ENCODE results near the gene SYNJ2.
A peak's percentile ranks its signal among the peaks of the same experiment; 100 is the strongest.

Gene SYNJ2

DNA sequence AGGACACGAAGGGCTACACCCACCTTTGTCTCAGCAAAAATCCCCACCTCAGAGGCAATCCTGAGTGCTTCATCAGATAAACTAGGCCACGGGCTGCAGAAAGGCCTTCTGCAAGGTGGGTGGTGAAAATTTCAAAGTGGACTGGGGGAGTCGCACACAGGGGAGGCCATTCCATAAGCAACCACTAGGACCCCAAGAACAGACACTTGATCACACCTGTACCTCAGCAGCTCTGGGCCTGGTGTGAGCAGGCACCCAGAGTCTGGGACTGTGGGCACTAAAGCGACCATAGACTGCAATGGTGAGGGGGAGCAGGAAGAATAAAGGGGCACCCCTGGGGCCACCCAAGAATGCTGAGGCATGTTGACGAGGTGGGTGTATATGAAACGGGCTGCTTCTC lies 133.8 kb downstream of the SYNJ2 start:
- TF ChIP-seq, protein P1, sequence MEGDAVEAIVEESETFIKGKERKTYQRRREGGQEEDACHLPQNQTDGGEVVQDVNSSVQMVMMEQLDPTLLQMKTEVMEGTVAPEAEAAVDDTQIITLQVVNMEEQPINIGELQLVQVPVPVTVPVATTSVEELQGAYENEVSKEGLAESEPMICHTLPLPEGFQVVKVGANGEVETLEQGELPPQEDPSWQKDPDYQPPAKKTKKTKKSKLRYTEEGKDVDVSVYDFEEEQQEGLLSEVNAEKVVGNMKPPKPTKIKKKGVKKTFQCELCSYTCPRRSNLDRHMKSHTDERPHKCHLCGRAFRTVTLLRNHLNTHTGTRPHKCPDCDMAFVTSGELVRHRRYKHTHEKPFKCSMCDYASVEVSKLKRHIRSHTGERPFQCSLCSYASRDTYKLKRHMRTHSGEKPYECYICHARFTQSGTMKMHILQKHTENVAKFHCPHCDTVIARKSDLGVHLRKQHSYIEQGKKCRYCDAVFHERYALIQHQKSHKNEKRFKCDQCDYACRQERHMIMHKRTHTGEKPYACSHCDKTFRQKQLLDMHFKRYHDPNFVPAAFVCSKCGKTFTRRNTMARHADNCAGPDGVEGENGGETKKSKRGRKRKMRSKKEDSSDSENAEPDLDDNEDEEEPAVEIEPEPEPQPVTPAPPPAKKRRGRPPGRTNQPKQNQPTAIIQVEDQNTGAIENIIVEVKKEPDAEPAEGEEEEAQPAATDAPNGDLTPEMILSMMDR (IDR thresholded peaks at IDR 0.05; ENCODE audit: extremely low read depth, missing control alignments) = no peak

DNA sequence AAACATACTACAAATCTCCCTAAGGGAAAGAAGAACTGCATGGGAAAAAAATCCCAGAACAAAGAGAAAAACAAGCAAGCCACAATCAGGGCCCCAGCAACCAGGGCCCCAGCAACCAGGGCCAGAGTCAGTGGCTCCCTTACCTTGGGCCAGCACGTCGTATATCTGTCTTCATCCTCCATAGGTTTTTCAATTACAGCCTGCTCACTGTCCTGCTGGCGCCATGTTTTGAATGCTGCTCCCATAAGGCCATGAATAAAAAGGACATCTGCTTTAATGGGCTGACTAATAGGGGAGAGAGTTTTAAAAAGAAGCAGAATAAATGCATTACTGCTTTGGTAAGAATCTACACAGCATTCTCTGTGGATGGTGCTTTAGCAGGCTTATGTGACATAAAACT lies 137.2 kb downstream of the SYNJ2 start:
- TF ChIP-seq, protein P1 (IDR thresholded peaks at IDR 0.05; ENCODE audit: extremely low read depth, missing control alignments) = no peak
- no peak for DNase-seq (ENCODE audit: low spot score)

More for the DNA sequence above, 133.8 kb downstream of the SYNJ2 start:
- DNase-seq (ENCODE audit: low spot score) = no peak

DNA sequence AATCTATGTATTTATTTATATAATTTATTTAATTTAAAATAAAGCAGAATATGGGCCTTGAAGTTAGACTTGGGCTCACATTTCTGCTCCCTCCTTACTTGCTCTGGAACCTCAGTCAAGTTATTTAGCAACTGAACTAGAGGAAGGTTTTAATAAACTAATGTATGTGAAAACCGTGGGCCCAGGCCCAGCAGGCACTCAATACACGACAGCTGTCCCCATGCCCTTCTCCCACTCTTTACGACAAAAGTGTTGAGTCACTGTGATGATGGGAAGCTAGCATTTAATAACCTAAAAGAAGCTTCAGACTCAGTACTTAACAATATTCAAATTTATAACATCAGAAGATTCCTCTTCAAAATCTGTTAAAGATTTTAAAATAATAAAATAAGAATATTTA lies 139.7 kb downstream of the SYNJ2 start:
- TF ChIP-seq, protein P1 (IDR thresholded peaks at IDR 0.05; ENCODE audit: extremely low read depth, missing control alignments) = no peak
- DNase-seq (ENCODE audit: low spot score) = no peak

DNA sequence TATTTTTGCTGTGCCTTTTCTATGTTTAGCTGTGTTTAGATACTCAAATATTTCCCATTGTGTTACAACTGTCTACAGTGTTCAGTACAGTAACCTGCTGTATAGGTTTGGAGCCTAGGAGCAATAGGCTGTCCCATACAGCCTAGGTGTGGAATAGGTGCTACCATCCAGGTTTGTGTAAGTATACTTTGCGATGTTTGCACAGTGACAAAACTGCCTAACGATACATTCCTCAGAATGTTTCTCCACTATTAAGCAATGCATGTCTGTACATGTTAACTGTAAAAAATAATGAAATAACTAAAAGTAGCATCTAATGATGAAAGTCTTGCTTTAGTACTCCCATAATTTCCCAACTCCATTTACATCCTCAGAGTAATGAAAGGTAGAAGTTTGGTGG lies 140.4 kb downstream of the SYNJ2 start:
- no peak for DNase-seq (ENCODE audit: low spot score)
- TF ChIP-seq, protein P1 (IDR thresholded peaks at IDR 0.05; ENCODE audit: extremely low read depth, missing control alignments) = no peak

DNA sequence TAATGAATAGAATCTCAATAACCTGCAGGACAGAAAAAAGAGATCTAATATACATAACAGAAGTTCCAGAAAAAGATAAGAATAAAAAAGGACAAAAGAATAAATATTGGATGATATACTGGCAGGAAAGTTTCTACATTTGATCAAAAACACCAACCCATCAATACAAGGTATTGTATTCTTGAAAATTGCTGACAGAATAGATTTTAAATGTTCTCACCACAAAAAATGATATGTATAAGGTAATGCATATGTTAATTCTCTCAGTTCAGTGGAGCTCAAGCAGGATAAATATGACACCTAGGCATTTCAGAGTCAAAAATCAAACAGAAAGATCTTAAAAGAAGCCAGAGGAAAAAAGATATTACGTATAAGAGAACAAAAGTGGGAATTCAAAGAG lies 142.6 kb downstream of the SYNJ2 start:
- TF ChIP-seq, protein P1 (IDR thresholded peaks at IDR 0.05; ENCODE audit: extremely low read depth, missing control alignments) = no peak
- DNase-seq (ENCODE audit: low spot score) = no peak

DNA sequence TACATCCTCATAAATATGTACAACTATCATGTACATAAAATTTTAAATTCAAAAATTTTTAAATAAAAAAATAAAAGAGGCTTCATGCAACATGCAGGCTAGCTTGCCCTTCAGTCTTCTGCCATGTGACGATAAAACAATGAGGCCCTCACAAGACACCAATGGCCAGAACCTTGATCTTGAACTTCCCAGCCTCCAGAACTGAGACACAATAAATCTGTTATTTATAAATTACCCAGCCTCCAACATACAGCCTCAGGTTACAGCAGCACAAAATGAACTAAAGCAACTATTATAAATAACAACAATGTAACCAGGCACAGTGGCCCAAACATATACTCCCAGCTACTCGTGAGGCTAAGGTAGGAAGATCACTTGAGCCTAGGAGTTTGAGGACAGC lies 143.6 kb downstream of the SYNJ2 start:
- TF ChIP-seq, protein P1 (IDR thresholded peaks at IDR 0.05; ENCODE audit: extremely low read depth, missing control alignments) = no peak
- no peak for DNase-seq (ENCODE audit: low spot score)

DNA sequence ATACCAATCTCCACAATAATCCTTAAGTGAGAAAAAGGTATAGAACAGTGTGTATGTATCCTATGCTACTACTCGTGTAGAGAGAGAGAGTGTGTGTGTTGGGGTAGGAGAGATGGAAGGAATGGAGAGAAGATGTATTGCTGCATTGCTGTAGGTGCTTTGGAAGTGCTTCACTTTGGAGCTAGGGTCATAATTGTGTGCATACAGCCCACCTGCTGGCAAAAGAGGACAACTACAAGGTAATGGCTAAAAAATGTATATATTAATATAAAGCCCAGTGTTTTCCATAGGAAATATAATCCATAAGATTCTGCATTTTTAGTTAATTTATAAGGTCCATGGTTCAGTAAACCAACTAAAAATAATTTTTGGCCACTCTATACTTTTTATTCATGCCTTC lies 150.3 kb downstream of the SYNJ2 start:
- DNase-seq (ENCODE audit: low spot score) = peak; percentile 14
- TF ChIP-seq, protein P1 (IDR thresholded peaks at IDR 0.05; ENCODE audit: extremely low read depth, missing control alignments) = peak; percentile 14

Measured in GM20000 (cell line).